Measurements from ENCODE around the gene FST.

The FST gene

DNA sequence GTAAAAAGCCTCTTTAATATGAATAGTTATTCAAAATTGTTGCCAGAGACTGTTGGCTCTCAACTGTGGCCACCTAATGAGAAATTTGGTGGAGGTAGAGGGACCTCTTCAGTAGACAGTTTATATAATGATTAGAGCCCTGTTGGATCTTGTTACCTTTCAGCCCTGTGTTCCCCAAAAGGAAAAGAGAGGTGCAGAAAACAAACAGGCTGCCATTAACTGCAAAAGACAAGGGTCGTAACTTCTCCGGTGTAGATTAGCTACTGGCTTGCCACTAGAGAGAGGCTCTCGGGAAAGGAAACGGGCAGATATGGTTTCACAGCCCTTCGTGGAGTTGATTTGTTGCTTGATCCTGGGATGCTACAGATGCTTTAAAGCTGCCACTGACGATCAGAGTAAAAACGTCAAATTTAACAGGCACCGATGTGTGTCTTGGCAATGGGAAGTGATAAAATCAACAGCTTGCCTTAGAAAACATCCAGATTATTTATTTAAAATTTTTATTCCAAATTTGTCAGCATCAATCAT, 7.8 kb downstream of the FST start:
- DNase-seq (ENCODE audit: low read depth) = no peak
- H3K4me3 ChIP-seq (ENCODE audit: low read depth, low read length) = no peak overlapping the region
- TF ChIP-seq, protein P1, sequence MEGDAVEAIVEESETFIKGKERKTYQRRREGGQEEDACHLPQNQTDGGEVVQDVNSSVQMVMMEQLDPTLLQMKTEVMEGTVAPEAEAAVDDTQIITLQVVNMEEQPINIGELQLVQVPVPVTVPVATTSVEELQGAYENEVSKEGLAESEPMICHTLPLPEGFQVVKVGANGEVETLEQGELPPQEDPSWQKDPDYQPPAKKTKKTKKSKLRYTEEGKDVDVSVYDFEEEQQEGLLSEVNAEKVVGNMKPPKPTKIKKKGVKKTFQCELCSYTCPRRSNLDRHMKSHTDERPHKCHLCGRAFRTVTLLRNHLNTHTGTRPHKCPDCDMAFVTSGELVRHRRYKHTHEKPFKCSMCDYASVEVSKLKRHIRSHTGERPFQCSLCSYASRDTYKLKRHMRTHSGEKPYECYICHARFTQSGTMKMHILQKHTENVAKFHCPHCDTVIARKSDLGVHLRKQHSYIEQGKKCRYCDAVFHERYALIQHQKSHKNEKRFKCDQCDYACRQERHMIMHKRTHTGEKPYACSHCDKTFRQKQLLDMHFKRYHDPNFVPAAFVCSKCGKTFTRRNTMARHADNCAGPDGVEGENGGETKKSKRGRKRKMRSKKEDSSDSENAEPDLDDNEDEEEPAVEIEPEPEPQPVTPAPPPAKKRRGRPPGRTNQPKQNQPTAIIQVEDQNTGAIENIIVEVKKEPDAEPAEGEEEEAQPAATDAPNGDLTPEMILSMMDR (conservative IDR thresholded peaks at IDR 0.05; ENCODE audit: low read depth, low read length) = no peak

- no peak overlapping the region for H3K4me3 ChIP-seq (ENCODE audit: low read depth, low read length)
- peak; percentile 70 for DNase-seq (ENCODE audit: low read depth)
- TF ChIP-seq, protein P1 (conservative IDR thresholded peaks at IDR 0.05; ENCODE audit: low read depth, low read length) = no peak
Observed at GRCh38 chr5:53490747-53491146, 10.3 kb downstream of the FST start.

DNA sequence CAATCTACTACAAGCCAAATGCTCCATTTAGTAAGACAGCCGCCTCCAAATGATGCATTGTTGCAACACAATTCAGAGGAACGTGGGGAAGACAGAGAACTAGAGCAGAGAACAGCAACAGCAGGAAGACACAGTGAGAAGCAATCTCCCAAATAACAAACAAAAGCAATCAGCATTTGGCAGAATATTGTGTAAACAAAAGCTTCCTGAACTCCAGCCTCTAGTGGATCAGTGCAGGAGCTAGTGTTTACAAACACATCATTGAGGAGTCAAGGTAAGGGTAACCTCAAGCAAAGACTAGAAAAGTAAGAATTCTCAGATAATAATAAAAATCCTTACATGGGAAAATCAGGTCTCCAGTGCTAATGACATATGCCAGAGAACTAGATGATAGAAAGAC, 20.6 kb downstream of the FST start:
- no peak overlapping the region for H3K4me3 ChIP-seq (ENCODE audit: low read depth, low read length)
- DNase-seq (ENCODE audit: low read depth) = peak; percentile 7
- TF ChIP-seq, protein P1 (conservative IDR thresholded peaks at IDR 0.05; ENCODE audit: low read depth, low read length) = no peak

- H3K4me3 ChIP-seq (ENCODE audit: low read depth, low read length) = no peak overlapping the region
- TF ChIP-seq, protein P1 (conservative IDR thresholded peaks at IDR 0.05; ENCODE audit: low read depth, low read length) = no peak
- peak; percentile 31 for DNase-seq (ENCODE audit: low read depth)
Observed at GRCh38 chr5:53503562-53504218, 23.3 kb downstream of the FST start.

DNA sequence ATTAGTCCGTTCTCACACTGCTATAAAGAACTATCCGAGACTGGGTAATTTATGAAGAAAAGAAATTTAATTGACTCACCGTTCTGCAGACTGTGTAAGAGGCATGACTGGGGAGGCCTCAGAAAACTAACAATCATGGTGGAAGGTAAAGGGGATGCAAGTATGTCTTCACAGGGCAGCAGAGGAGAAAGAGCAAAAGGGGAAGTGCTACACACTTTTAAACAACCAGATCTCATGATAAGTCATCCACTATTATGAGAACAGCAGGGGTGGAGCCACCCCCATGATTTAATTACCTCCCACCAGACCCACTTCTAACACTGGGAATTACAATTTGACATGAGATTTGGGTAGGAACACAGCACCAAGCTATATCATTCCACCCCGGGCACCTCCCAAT, 26.6 kb downstream of the FST start:
- no peak overlapping the region for H3K4me3 ChIP-seq (ENCODE audit: low read depth, low read length)
- DNase-seq (ENCODE audit: low read depth) = no peak
- TF ChIP-seq, protein P1 (conservative IDR thresholded peaks at IDR 0.05; ENCODE audit: low read depth, low read length) = no peak

- no peak overlapping the region for H3K4me3 ChIP-seq (ENCODE audit: low read depth, low read length)
- no peak for DNase-seq (ENCODE audit: low read depth)
- TF ChIP-seq, protein P1 (conservative IDR thresholded peaks at IDR 0.05; ENCODE audit: low read depth, low read length) = no peak
Observed at GRCh38 chr5:53508125-53508524, 27.7 kb downstream of the FST start.

DNA sequence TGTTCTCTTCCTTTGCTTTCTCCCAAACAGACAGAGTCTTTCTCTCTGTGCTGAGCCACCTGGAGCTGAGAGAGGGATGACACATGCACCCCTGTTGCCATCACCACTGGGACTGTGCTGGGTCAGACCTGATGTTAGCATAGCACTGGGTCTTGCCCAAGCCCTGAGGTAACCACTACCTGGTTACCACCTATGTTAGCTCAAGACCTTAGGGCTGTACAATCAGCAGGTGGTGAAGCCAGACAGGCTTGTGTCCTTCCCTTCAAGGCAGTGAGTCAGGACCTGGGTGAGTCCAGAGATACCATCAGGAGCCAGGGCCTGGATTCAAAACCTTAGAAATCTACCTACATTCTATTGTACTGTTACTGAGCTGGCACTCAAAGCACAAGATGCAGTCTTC, 32.1 kb downstream of the FST start:
- no peak overlapping the region for H3K4me3 ChIP-seq (ENCODE audit: low read depth, low read length)
- DNase-seq (ENCODE audit: low read depth) = no peak
- TF ChIP-seq, protein P1 (conservative IDR thresholded peaks at IDR 0.05; ENCODE audit: low read depth, low read length) = no peak
